ENCODE measurements around the gene RAPH1.

GRCh38 chr2:203453858-203454451, 81.1 kb downstream of the RAPH1 start:
- TF ChIP-seq CTCF (conservative IDR thresholded peaks at IDR 0.05; ENCODE audit: low read depth, low read length) = peak; percentile 76
- TF ChIP-seq EZH2 (IDR thresholded peaks at IDR 0.05; ENCODE audit: borderline replicate concordance, low read depth, low read length, poor library complexity, severe bottlenecking) = no peak
